ENCODE measurements around the gene ENTPD2.
"Not testable (repeated sequence)": the region's sequence is repeated elsewhere in the genome, so short reads cannot be mapped to it uniquely, and the experiment has no call there.

ENTPD2 gene

GRCh38 chr9:137014166-137014565 is 39.7 kb downstream of the ENTPD2 start:
- DNase-seq, result no peak

- no peak for DNase-seq
These were observed 40.3 kb downstream of the ENTPD2 start for GRCh38 chr9:137013571-137013940.

GRCh38 chr9:137012694-137013570 is 40.9 kb downstream of the ENTPD2 start:
- DNase-seq, result no peak

- no peak for DNase-seq
These were observed 41.8 kb downstream of the ENTPD2 start for GRCh38 chr9:137011907-137012675.

GRCh38 chr9:137011156-137011555 is 42.7 kb downstream of the ENTPD2 start:
- no peak for DNase-seq

GRCh38 chr9:137009938-137010732 is 43.7 kb downstream of the ENTPD2 start:
- DNase-seq, result no peak

GRCh38 chr9:137009217-137009616 is 44.6 kb downstream of the ENTPD2 start:
- no peak for DNase-seq

GRCh38 chr9:137008312-137008711 is 45.5 kb downstream of the ENTPD2 start:
- DNase-seq, result no peak

GRCh38 chr9:137007816-137008270 is 46.0 kb downstream of the ENTPD2 start:
- no peak for DNase-seq

GRCh38 chr9:137007108-137007815 is 46.6 kb downstream of the ENTPD2 start:
- DNase-seq, result no peak

- no peak for DNase-seq
These were observed 47.5 kb downstream of the ENTPD2 start for GRCh38 chr9:137006116-137007003.

GRCh38 chr9:137004285-137004684 is 49.6 kb downstream of the ENTPD2 start:
- not testable (repeated sequence) for DNase-seq

GRCh38 chr9:137002646-137003041 is 51.2 kb downstream of the ENTPD2 start:
- no peak for DNase-seq

GRCh38 chr9:137001857-137002645 is 51.8 kb downstream of the ENTPD2 start:
- DNase-seq, result no peak

GRCh38 chr9:137000177-137000930 is 53.5 kb downstream of the ENTPD2 start:
- no peak for DNase-seq

Data from activated gamma-delta T cell (primary cell).